ENCODE results near the gene RAD51AP2.
A peak's percentile ranks its signal among the peaks of the same experiment; 100 is the strongest.
"Not testable (repeated sequence)": the region's sequence is repeated elsewhere in the genome, so short reads cannot be mapped to it uniquely, and the experiment has no call there.

RAD51AP2 gene

GRCh38 chr2:17536416-17536815 is 18.2 kb upstream of the RAD51AP2 start:
- no peak for DNase-seq

GRCh38 chr2:17533546-17533945 is 15.3 kb upstream of the RAD51AP2 start:
- no peak for DNase-seq

- no peak for DNase-seq
These were observed 11.5 kb upstream of the RAD51AP2 start for GRCh38 chr2:17529771-17530170.

DNA sequence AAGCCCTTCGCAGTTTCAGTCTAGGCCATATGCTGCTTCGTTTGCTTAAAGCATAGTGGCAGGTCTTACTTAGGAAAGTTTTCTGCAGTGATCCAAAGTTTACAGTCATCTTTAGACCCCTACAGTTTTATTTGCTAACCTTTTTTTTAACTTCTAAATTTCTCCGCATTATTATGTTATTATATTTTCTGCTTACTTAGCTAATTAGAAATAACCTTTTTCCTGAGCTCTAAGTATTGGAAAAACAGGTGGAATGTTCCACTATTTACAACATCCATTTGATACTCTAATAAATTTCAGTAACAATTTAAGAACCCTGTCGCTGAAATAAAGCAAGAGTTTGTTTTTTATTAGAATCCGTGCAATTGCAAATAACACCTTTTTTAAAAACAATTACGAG is 4.1 kb upstream of the RAD51AP2 start:
- no peak for DNase-seq

- DNase-seq = no peak
These were observed 3.4 kb upstream of the RAD51AP2 start for GRCh38 chr2:17521621-17522020.

DNA sequence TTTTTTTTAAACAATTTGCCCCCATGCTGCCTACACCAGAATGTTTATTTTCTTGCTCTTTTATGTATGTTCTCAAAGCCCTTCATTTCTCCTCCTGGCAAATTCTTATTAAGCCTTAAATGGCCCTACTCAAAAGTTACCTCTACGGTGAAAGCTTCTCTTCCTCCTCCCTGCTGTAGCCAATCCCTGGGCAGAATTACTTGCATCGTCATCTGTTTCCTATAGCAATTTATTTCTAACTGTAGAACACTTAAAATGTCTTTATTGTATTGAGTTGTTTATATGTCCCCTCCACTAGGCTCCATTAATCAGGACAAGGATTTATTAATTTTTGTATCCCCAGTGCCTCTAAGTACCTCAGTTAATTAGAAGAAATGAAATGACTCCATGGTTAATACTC is 2.5 kb upstream of the RAD51AP2 start:
- no peak for DNase-seq

GRCh38 chr2:17519486-17519885 is 1.2 kb upstream of the RAD51AP2 start:
- no peak for DNase-seq

DNA sequence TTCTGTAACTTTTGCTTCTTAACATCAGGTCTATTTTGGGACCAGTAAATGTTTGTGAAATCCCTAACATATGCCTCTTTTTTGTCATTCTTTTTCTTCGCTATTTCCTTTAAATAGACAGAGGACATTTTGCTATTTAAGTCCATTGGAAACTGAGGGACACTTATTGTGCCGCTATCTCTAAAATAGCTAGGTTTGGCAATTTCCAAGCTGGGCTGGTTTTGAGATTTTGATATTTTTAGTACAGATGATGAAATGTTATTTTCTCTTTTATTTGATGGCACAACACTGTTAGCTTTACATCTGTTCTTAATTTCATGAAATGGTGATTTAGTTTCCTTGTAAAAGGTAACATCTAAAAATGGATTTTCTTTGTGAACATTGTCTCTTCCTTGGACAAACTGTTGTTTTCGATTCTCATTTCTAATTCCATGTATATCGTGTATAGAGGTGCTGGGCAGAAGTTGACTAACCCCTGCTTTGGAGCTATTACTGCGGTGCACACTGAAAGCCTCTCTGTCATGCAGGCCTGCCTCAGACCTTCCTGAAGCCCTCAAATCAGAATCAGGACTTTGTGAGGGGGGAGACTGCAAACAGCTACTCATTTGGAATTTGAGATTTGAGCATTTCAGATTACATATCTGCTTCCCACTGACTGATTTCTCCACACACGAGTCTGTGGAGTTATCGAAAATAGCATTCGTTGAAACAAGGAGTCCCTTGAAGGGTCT is 594 bp downstream of the RAD51AP2 start:
- no peak for DNase-seq

- DNase-seq = no peak
These were observed 2.6 kb downstream of the RAD51AP2 start for GRCh38 chr2:17515652-17516051.

GRCh38 chr2:17506736-17507616 is 11.3 kb downstream of the RAD51AP2 start:
- no peak for DNase-seq

- DNase-seq = no peak
These were observed 20.5 kb downstream of the RAD51AP2 start for GRCh38 chr2:17497718-17498117.

DNA sequence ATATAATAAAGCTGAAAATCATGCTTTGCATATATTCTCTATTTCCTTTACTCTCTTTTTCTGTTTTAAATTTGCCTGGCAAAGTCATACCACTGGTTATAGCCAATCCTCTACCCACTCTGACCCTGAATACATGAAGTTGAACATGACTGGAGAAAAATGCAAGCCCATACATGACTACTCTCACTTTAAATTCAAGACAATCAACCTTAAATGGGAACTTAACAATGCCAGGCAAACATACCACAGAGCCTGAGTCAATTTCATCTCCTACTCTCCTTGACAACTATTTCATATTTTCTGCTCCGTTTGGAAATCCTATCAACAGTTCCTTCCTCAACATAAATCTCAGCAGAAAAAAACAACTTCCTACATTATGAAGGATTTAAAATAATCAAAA is 22.6 kb downstream of the RAD51AP2 start:
- no peak for DNase-seq

DNA sequence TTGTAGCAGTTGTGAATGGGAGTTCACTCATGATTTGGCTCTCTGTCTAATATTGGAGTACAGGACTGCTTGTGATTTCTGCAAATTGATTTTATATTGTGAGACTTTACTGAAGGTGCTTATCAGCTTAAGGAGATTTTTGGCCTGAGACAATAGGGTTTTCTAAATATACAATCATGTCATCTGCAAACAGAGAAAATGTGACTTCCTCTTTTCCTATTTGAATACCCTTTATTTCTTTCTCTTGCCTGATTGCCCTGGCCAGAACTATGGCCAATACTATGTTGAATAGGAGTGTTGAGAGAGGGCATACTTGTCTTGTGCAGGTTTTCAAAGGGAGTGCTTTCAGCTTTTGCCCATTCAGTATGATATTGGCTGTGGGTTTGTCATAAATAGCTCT is 28.1 kb downstream of the RAD51AP2 start:
- DNase-seq = not testable (repeated sequence)

DNA sequence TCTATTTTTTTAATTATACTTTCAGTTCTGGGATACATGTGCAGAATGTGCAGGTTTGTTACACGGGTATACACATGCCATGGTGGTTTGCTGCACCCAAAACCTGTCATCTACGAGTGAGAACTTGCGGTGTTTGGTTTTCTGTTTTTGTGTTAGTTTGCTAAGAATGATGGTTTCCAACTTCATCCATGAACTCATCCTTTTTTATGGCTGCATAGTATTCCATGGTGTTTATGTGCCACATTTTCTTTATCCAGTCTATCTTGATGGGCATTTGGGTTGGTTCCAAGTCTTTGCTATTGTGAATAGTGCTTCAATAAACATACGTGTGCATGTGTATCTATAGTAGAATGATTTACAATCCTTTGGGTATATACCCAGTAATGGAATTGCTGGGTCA is 29.6 kb downstream of the RAD51AP2 start:
- not testable (repeated sequence) for DNase-seq

- DNase-seq = no peak
These were observed 34.7 kb downstream of the RAD51AP2 start for GRCh38 chr2:17483496-17483895.

DNA sequence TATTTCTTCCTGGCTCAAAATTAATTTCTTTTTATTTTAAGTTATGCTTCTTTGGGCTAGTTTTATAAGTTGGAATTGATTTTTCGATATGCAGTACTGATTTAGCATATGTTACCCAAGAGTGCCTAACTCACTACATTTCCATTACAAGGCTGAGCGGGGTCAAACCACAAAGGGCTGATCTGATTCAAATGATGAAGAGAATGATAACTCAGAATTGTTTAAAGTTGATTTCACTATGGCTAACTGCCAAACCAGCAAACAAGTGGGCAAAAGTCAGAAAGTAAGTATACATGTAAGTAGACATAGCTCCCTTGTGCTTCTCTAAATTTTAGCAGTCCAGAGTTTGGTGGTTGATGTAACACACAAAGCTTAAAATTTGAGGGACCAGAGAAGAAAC is 35.6 kb downstream of the RAD51AP2 start:
- no peak for DNase-seq

GRCh38 chr2:17479875-17480274 is 38.4 kb downstream of the RAD51AP2 start:
- no peak for DNase-seq

DNA sequence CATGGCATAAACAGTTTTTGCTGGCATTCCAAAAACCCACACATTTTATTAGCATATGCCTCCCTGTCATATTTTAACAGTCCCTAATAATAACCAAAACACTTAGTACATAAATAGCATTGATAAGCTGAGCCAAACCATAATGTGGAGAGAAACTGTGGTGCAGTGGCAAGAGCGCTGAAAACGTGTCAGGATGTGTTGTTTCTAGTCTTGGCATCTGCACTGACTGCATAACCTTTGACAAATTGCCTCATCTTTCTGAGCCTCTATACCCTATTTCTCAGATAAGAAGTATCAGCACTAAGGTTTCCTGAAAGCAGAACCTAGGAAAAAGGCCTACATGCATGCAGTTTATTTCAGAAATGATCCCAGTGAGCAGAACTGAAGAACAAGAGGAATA is 41.4 kb downstream of the RAD51AP2 start:
- no peak for DNase-seq

GRCh38 chr2:17476064-17476463 is 42.2 kb downstream of the RAD51AP2 start:
- DNase-seq = no peak

GRCh38 chr2:17475286-17475685 is 43.0 kb downstream of the RAD51AP2 start:
- no peak for DNase-seq

DNA sequence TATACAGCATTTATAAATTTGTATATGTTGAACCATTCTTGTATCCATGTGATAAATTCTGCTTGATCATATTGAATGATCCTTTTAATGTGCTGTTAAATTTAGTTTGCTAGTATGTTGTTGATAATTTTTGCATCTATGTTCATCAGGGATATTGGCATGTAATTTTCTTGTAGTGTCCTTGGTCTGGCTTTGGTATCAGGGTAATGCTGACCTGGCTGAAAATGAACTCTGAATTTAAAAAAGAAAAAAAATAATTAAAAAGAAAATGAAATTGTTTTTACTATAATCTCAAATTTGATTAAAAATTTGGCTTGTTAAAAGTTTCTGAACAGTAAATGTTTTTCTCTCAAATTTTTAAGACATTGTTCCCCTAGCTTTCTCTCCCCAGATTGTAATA is 46.3 kb downstream of the RAD51AP2 start:
- no peak for DNase-seq

GRCh38 chr2:17470855-17471641 is 47.2 kb downstream of the RAD51AP2 start:
- DNase-seq = peak; percentile 6

GRCh38 chr2:17461087-17461475 is 57.2 kb downstream of the RAD51AP2 start:
- no peak for DNase-seq
